HG03045 (cell line): ENCODE measurements around the gene LYG1.
"Not testable (repeated sequence)": the region's sequence is repeated elsewhere in the genome, so short reads cannot be mapped to it uniquely, and the experiment has no call there.

ENCODE experiments used
- ATAC-seq: cut with Tn5 transposase; IDR thresholded peaks from one replicate; pipeline ENCODE4 v1.9.1; 2021; ENCODE audit warnings: mild to moderate bottlenecking, moderate library complexity; ENCODE audit not compliant: unreplicated experiment

LYG1 gene

GRCh38 chr2:99301097-99301496 is at the start of gene LYG1:
TSS of gene LYG1 (minus strand) at chr2:99301197. CDS start at chr2:99295670, 5,527 bp downstream.
- ATAC-seq: not testable (repeated sequence)

DNA sequence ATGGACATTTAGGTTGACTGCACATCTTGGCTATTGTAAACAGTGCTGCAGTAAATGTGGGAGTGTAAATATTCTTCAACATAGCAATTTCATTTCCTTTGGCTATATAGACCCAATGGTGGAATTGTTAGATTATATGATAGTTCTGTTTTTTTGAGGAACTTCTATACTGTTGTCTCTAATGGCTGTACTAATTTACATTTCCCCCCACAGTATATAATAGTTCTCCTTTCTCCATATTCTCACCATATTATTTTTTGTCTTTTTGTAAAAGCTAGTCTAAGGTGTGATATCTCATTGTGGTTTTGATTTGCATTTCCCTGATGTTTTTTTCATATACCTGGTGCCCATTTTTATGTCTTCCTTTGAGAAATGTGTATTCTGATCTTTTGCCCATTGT is 49.2 kb upstream of the LYG1 start:
- no peak for ATAC-seq

DNA sequence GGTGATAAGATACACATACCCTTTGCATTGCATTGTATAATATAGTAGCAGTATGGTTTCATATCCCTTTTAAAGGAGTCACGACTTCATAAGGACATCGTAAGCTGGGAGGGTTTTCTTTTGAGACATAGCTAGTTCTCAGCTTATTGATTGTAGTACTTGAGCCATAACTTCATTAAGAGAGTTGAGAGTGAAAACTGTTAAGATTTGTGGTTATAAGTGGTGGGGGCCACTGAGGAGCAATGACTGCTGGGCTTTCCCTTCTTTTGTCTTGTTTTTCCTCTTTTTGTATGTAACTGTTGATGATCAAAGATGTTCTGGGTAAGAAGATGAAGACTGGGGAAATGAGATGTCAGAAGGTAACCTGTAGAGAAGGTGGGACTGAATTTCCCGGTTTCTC is 47.2 kb upstream of the LYG1 start:
- no peak for ATAC-seq

- no peak for ATAC-seq
These were observed 45.2 kb upstream of the LYG1 start for GRCh38 chr2:99346218-99346617.

- ATAC-seq: not testable (repeated sequence)
These were observed 44.4 kb upstream of the LYG1 start for GRCh38 chr2:99345446-99345845.

DNA sequence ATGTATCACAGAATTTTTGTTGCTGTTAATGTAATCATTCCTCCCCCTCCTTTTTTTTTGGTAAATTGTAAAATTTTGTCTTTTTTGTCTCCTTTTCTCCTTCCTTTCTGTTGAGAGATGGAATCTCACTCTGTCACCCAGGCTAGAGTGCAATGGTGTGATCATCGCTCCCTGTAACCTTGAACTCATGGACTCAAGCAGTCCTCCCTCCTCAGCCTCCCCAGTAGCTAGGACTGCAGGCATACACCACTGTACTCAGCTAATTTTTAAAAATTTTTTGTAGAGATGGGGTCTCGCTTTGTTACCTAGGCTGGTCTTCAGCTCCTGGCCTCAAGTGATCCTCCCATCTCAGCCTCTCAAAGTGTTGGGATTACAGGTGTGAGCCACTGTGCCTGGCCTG is 41.5 kb upstream of the LYG1 start:
- ATAC-seq: no peak

GRCh38 chr2:99340669-99341236 is 39.8 kb upstream of the LYG1 start:
- ATAC-seq: no peak

GRCh38 chr2:99338029-99338585 is 37.1 kb upstream of the LYG1 start:
- ATAC-seq: no peak

GRCh38 chr2:99337113-99338028 is 36.4 kb upstream of the LYG1 start, which contains the start of gene EIF5B:
TSS of gene EIF5B (plus strand) at chr2:99337389. CDS start at chr2:99337555, 166 bp downstream.
- peak; percentile 61 for ATAC-seq

GRCh38 chr2:99336804-99337112 is 35.8 kb upstream of the LYG1 start:
- ATAC-seq: peak; percentile 5

GRCh38 chr2:99335911-99336803 is 35.2 kb upstream of the LYG1 start, which contains the start of gene TXNDC9:
TSS of gene TXNDC9 (minus strand) at chr2:99336333. CDS start at chr2:99333210, 3,123 bp downstream.
- peak; percentile 83 for ATAC-seq

GRCh38 chr2:99325384-99325783 is 24.4 kb upstream of the LYG1 start:
- ATAC-seq: no peak

DNA sequence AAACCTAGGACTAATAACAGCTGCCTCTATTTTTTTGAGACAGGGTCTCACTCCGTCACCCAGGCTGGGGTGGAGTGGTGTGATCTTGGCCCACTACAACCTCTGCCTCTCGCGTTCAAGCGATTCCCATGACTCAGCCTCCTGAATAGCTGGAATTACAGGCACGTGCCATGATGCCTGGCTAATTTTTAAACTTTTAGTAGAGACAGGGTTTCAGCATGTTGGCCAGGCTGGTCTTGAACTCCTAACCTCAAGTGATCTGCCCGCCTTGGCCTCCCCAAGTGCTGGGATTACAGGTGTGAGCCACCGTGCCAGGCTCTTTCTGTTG is 16.8 kb upstream of the LYG1 start:
- ATAC-seq: not testable (repeated sequence)

GRCh38 chr2:99317161-99317872 is 16.3 kb upstream of the LYG1 start:
- ATAC-seq: no peak

- ATAC-seq: no peak
These were observed 1.4 kb downstream of the LYG1 start for GRCh38 chr2:99299580-99299979.

GRCh38 chr2:99297994-99298393 is 3.0 kb downstream of the LYG1 start:
- ATAC-seq: no peak

DNA sequence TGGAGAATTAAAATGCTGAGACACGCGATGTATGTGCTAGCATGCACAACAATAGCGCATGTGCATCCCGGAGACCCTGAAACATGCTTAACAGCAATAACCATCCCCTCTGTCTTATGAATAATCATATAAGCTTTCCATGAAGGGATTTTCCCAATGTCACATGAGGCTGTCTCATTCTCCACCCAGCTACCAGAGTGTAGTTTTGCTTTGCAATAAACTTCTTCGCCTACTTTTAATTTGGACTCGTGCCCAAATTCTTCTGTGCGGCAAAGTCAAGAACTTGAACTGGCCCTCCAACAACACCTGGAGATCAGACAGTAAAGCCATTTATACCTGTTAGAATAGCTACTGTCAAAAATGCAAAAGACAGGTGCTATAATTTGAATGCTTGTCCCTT is 15.5 kb downstream of the LYG1 start:
- ATAC-seq: no peak

- no peak for ATAC-seq
These were observed 20.9 kb downstream of the LYG1 start for GRCh38 chr2:99279969-99280695.

GRCh38 chr2:99278793-99279291 is 22.2 kb downstream of the LYG1 start:
- ATAC-seq: no peak
